Mesenchymal stem cell (in vitro differentiated cells and primary cell): Measurements from ENCODE around the gene ZG16.

ENCODE experiments used
- DNase-seq: peaks from one replicate; pipeline ENCODE4 v3.0.0-alpha.2; 2013
- H2AFZ ChIP-seq: one replicate; pipeline ENCODE4 v1.6.1; 2013; ENCODE audit warnings: low read depth, mild to moderate bottlenecking, control low read depth, inconsistent platforms, low read length, moderate library complexity
- H2AK5ac ChIP-seq: 2 replicates; pipeline ENCODE4 v1.6.1; 2013; ENCODE audit warnings: low read length, moderate library complexity, mild to moderate bottlenecking, inconsistent platforms; ENCODE audit not compliant: severe bottlenecking
- H2BK120ac ChIP-seq: one replicate; pipeline ENCODE4 v1.6.1; 2013; ENCODE audit warnings: low read depth, mild to moderate bottlenecking, inconsistent platforms, low read length, moderate library complexity
- H2BK12ac ChIP-seq, 2 experiments: one replicate each; pipeline ENCODE4 v1.6.1; 2013; ENCODE audit warnings: inconsistent platforms in 2 of 2, low read length in 2 of 2, mild to moderate bottlenecking in 2 of 2, moderate library complexity in 2 of 2, control low read depth in 1 of 2
- H2BK15ac ChIP-seq: one replicate; pipeline ENCODE4 v1.6.1; 2013; ENCODE audit warnings: mild to moderate bottlenecking, low read depth, inconsistent platforms; ENCODE audit not compliant: poor library complexity, severe bottlenecking
- H2BK5ac ChIP-seq: 2 replicates; pipeline ENCODE4 v1.6.1; 2013; ENCODE audit warnings: low read depth, mild to moderate bottlenecking, low read length, control low read depth, inconsistent platforms; ENCODE audit not compliant: poor library complexity, severe bottlenecking
- H3K14ac ChIP-seq, 2 experiments: one replicate each; pipeline ENCODE4 v1.6.1; 2013; ENCODE audit warnings: inconsistent platforms in 2 of 2, low read length in 2 of 2, control low read depth in 1 of 2, mild to moderate bottlenecking in 1 of 2, moderate library complexity in 1 of 2
- H3K18ac ChIP-seq, 2 experiments: one replicate each; pipeline ENCODE4 v1.6.1; 2013; ENCODE audit warnings: inconsistent platforms in 2 of 2, low read length in 2 of 2, control low read depth in 1 of 2, low read depth in 1 of 2, mild to moderate bottlenecking in 1 of 2
- H3K23ac ChIP-seq, 2 experiments: one replicate each; pipeline ENCODE4 v1.6.1; 2013; ENCODE audit warnings: inconsistent platforms in 2 of 2, low read length in 2 of 2, mild to moderate bottlenecking in 2 of 2, moderate library complexity in 2 of 2, control low read depth in 1 of 2
- H3K27ac ChIP-seq: 2 replicates; pipeline ENCODE4 v1.5.1; 2013; ENCODE audit warnings: mild to moderate bottlenecking, moderate library complexity, low read length, control low read depth, inconsistent platforms; ENCODE audit not compliant: poor library complexity, severe bottlenecking
- H3K27me3 ChIP-seq, 2 experiments: 2 replicates each; pipeline versions ENCODE4 v1.6.1 to v1.7.0; 2013; ENCODE audit warnings: low read length in 2 of 2, mild to moderate bottlenecking in 2 of 2, moderate library complexity in 2 of 2, control low read depth in 1 of 2, inconsistent platforms in 1 of 2; ENCODE audit not compliant: control insufficient read depth in 1 of 2, insufficient read depth in 1 of 2
- H3K36me3 ChIP-seq, 2 experiments: 2 replicates each; pipeline versions ENCODE4 v1.6.1 to v1.7.0; 2013; ENCODE audit warnings: low read length in 2 of 2, control low read depth in 1 of 2, inconsistent platforms in 1 of 2, low read depth in 1 of 2, mild to moderate bottlenecking in 1 of 2; ENCODE audit not compliant: insufficient read depth in 2 of 2, control insufficient read depth in 1 of 2
- H3K4ac ChIP-seq, 2 experiments: one replicate each; pipeline ENCODE4 v1.6.1; 2013; ENCODE audit warnings: inconsistent platforms in 2 of 2, low read length in 2 of 2, mild to moderate bottlenecking in 2 of 2, moderate library complexity in 2 of 2, control low read depth in 1 of 2, low read depth in 1 of 2
- H3K4me1 ChIP-seq: 2 replicates; pipeline ENCODE4 v1.6.1; 2013; ENCODE audit warnings: low read depth, low read length, control low read depth; ENCODE audit not compliant: control insufficient read depth, insufficient read depth
- H3K4me2 ChIP-seq: 2 replicates; pipeline ENCODE4 v1.6.1; 2013; ENCODE audit warnings: low read length, mild to moderate bottlenecking, inconsistent platforms; ENCODE audit not compliant: poor library complexity, severe bottlenecking
- H3K4me3 ChIP-seq, 2 experiments: 2 replicates each; pipeline versions ENCODE4 v1.5.1 to v1.7.0; 2013; ENCODE audit warnings: low read length in 2 of 2, mild to moderate bottlenecking in 2 of 2, control low read depth in 1 of 2, low read depth in 1 of 2; ENCODE audit not compliant: insufficient read depth in 1 of 2
- H3K79me1 ChIP-seq: replicated peaks from 2 replicates; pipeline ENCODE4 v1.6.1; 2013; ENCODE audit warnings: mild to moderate bottlenecking, control low read depth, low read length, inconsistent platforms; ENCODE audit not compliant: poor library complexity, severe bottlenecking
- H3K9ac ChIP-seq: 2 replicates; pipeline ENCODE4 v1.7.0; 2013; ENCODE audit warnings: mild to moderate bottlenecking, low read length, moderate library complexity
- H3K9me3 ChIP-seq: 2 replicates; pipeline ENCODE4 v1.7.0; 2013; ENCODE audit warnings: mild to moderate bottlenecking, low read length; ENCODE audit not compliant: control insufficient read depth
- H4K8ac ChIP-seq: one replicate; pipeline ENCODE4 v1.6.1; 2013; ENCODE audit warnings: inconsistent platforms, mild to moderate bottlenecking, low read length, moderate library complexity
- H4K91ac ChIP-seq: one replicate; pipeline ENCODE4 v1.6.1; 2013; ENCODE audit warnings: mild to moderate bottlenecking, low read length, inconsistent platforms
- WGBS: methylation state at CpG from one replicate; pipeline ENCODE4 v1.1.7; 2013; ENCODE audit warnings: mixed read lengths; 5-methylcytosine and 5-hydroxymethylcytosine counted together

Gene ZG16

DNA sequence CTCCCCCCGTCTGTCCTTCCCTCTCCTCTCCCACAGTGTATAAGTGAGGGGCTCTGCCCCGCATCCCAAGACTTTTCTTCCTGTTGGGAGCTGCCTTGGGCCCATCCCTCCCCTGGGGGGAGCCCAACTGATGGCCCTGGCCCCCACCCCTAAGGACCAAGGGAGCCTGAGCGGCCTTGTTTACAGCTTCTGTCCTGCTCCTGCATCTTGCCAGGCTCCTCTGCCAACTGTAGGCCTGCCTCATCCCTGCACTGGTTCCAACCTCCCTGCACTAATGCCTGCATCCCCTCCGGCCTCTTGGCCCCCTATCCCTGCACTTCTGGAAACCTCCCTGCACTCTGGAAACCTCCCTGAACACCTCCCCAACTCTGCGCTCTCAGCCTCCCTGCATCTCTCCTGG, 36.5 kb downstream of the ZG16 start:
- Histone ChIP-seq H2AK5ac (peak overlapping the region; percentile 44), H2BK120ac (no peak overlapping the region), H2BK15ac (no peak overlapping the region), H4K8ac (peak overlapping the region; percentile 41), H4K91ac (peak overlapping the region; percentile 45), H2AFZ (no peak overlapping the region), H3K23ac (peak overlapping the region in 1 of 2 experiments; percentile 6), H3K79me1 (peaks cover 10% of the 10 kb centered on the region), H2BK5ac (no peak overlapping the region), H3K4me1 (peaks cover 54% of the 10 kb centered on the region), H3K27ac (no peak overlapping the region), H3K9ac (peak overlapping the region; percentile 93), H3K14ac (no peak overlapping the region), H2BK12ac (peak overlapping the region in 1 of 2 experiments; percentile 40), H3K4ac (peak overlapping the region in 1 of 2 experiments; percentile 6), H3K4me2 (peak overlapping the region; percentile 24), H3K18ac (peak overlapping the region in 1 of 2 experiments; percentile 37), H3K4me3 (peak overlapping the region in 1 of 2 experiments; percentile 90), H3K9me3 (no peaks in the 10 kb centered on the region), H3K27me3 (no peaks in the 10 kb centered on the region), H3K36me3 (peaks cover 24 to 26% of the 10 kb centered on the region in 2 experiments)
- WGBS, result 91% methylated on average over 5 of the region's 5 CpGs
- no peak for DNase-seq

- no peak overlapping the region for H2BK5ac ChIP-seq
- peak; percentile 13 for DNase-seq
- no peak overlapping the region for H2AK5ac ChIP-seq
- no peaks in the 10 kb centered on the region for H3K27me3 ChIP-seq
- peak overlapping the region; percentile 90 for H3K4me2 ChIP-seq
- peaks cover 50% of the 10 kb centered on the region for H3K4me1 ChIP-seq
- H3K27ac ChIP-seq, result peak overlapping the region; percentile 89
- H4K91ac ChIP-seq, result peak overlapping the region; percentile 45
- H3K36me3 ChIP-seq, result peaks cover 19 to 25% of the 10 kb centered on the region in 2 experiments
- H3K18ac ChIP-seq, result peak overlapping the region in 1 of 2 experiments; percentile 74
- peak overlapping the region; percentile 47 for H2AFZ ChIP-seq
- no peak overlapping the region for H2BK120ac ChIP-seq
- peak overlapping the region; percentile 57 to 74 for H3K4ac ChIP-seq
- H3K4me3 ChIP-seq, result peak overlapping the region; percentile 44 to 90
- peak overlapping the region in 1 of 2 experiments; percentile 80 for H2BK12ac ChIP-seq
- no peak overlapping the region for H2BK15ac ChIP-seq
- H4K8ac ChIP-seq, result peak overlapping the region; percentile 75
- H3K79me1 ChIP-seq, result peaks cover 10% of the 10 kb centered on the region
- H3K9ac ChIP-seq, result peak overlapping the region; percentile 93
- WGBS, result 6% methylated on average over 33 of the region's 39 CpGs
- peak overlapping the region in 1 of 2 experiments; percentile 34 for H3K23ac ChIP-seq
- no peak overlapping the region for H3K14ac ChIP-seq
- H3K9me3 ChIP-seq, result no peaks in the 10 kb centered on the region
Observed at GRCh38 chr16:29815032-29815721, 37.1 kb downstream of the ZG16 start.

- peaks cover 43% of the 10 kb centered on the region for H3K4me1 ChIP-seq
- peak within 1 kb of the TSS; percentile 93 to 97 for H3K4ac ChIP-seq
- peaks cover 11 to 22% of the 10 kb centered on the region in 2 experiments for H3K36me3 ChIP-seq
- peak within 1 kb of the TSS; percentile 78 for H4K91ac ChIP-seq
- H3K4me2 ChIP-seq, result peak within 1 kb of the TSS; percentile 90
- H2AFZ ChIP-seq, result peak within 1 kb of the TSS; percentile 47
- H2AK5ac ChIP-seq, result no peak within 1 kb of the TSS
- H2BK5ac ChIP-seq, result peak within 1 kb of the TSS; percentile 50
- peak within 1 kb of the TSS; percentile 86 for H2BK15ac ChIP-seq
- peak within 1 kb of the TSS; percentile 93 for H3K9ac ChIP-seq
- DNase-seq, result peak; percentile 99
- WGBS, result under 1% methylated on average over 67 of the region's 70 CpGs
- peak within 1 kb of the TSS in 1 of 2 experiments; percentile 34 for H3K23ac ChIP-seq
- H2BK12ac ChIP-seq, result peak within 1 kb of the TSS; percentile 69 to 84
- H3K14ac ChIP-seq, result peak within 1 kb of the TSS in 1 of 2 experiments; percentile 84
- peak within 1 kb of the TSS; percentile 71 to 90 for H3K4me3 ChIP-seq
- no peaks in the 10 kb centered on the region for H3K27me3 ChIP-seq
- H3K9me3 ChIP-seq, result no peaks in the 10 kb centered on the region
- H2BK120ac ChIP-seq, result peak within 1 kb of the TSS; percentile 71
- peak within 1 kb of the TSS; percentile 89 for H3K27ac ChIP-seq
- peak within 1 kb of the TSS; percentile 92 to 98 for H3K18ac ChIP-seq
- peak within 1 kb of the TSS; percentile 89 for H4K8ac ChIP-seq
- H3K79me1 ChIP-seq, result peaks cover 10% of the 10 kb centered on the region
Observed at GRCh38 chr16:29815793-29816693, 38.0 kb downstream of the ZG16 start, which contains the start of gene PAGR1. Gene PAGR1 (plus strand): TSS chr16:29816152. CDS start chr16:29816526, 374 bp downstream.
